Gastroesophageal sphincter (tissue), 2 donors: Measurements from ENCODE around the gene SERP1.

Experiments
- EP300 ChIP-seq: sonication (generic); formaldehyde crosslinking; IDR thresholded peaks from one replicate; pipeline ENCODE4 v1.6.1; 2017; ENCODE audit warnings: antibody characterized with exemption, mild to moderate bottlenecking
- POLR2A ChIP-seq, 2 donors: fragments of 450-650 bp; IDR thresholded peaks; one replicate each; pipeline ENCODE4 v1.6.1; 2017; ENCODE audit warnings: antibody characterized with exemption in 2 of 2, mild to moderate bottlenecking in 2 of 2, moderate library complexity in 1 of 2
- POLR2AphosphoS5 ChIP-seq: sonication (generic); formaldehyde crosslinking; IDR thresholded peaks from one replicate; pipeline ENCODE4 v1.6.1; 2017; ENCODE audit warnings: antibody characterized with exemption

GRCh38 chr3:150544726-150545125 is 1.6 kb downstream of the SERP1 start:
- TF ChIP-seq POLR2A (IDR thresholded peaks at IDR 0.05) (no peak), EP300 (no peak), POLR2AphosphoS5 (no peak)
